ENCODE measurements around the gene CAMTA1.

CAMTA1 gene

DNA sequence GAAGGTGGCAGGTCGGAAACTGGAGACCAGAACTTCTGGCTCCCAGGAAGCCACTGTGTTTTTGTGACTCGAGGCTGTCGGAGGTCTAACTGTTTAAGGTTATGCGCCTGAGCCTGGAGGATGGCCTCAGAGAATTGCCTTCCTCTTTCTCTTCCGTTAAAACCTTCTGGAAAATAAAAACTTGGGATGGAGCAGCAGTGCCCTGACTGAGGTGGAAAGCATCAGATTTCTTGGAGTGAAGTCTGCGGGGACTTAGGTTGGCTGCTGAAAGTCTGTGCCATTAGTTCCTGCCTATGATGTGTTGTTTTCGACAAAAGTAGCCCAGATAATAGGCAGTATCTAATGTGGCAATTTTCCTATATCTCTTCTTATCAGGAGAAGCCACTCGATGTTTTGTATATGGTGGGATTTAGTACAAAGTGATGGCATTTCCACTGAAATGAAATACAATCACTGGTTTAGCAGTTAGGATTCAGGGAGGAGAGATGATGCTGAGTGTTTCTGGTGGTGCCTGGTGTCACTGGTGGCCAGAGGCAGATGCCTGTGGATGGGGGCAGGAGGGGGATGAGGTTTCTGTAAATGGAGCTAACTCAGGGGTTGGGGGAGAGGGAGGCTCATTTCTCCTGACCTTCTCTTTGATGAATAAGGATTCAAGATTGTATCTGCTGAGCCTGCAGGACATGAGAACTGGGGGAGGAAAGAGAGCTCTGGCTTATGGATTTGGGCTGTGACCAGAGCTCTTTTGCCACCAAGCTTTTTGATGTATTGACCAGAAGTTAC, 150.8 kb downstream of the CAMTA1 start:
- no peaks in the 10 kb centered on the region for H3K4me1 ChIP-seq (ENCODE audit: control insufficient read depth, insufficient read depth, low read length)
- H3K4me3 ChIP-seq (ENCODE audit: low read depth, low read length): no peak overlapping the region
- no peaks in the 10 kb centered on the region for H3K27me3 ChIP-seq (ENCODE audit: control insufficient read depth, insufficient read depth, low read length)

DNA sequence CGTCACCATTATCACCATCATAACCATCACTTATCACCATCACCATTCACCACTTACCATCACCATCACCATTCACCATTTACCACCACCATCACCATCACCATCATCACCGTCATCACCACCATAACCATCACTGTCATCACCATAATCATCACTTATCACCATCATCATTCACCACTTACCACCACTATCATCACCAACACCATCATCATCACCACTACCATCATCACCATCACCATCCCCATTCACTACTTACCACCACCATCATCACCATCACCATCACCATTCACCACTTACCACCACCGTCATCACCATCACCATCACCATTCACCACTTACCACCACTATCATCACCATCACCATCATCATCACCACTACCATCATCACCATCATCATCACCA, 151.8 kb downstream of the CAMTA1 start:
- no peak overlapping the region for H3K27ac ChIP-seq (ENCODE audit: low read depth, low read length)
- no peaks in the 10 kb centered on the region for H3K4me1 ChIP-seq (ENCODE audit: control insufficient read depth, insufficient read depth, low read length)
- H3K9me3 ChIP-seq (ENCODE audit: control insufficient read depth, insufficient read depth, low read length): no peaks in the 10 kb centered on the region
- no peaks in the 10 kb centered on the region for H3K27me3 ChIP-seq (ENCODE audit: control insufficient read depth, insufficient read depth, low read length)
- H3K4me3 ChIP-seq (ENCODE audit: low read depth, low read length): no peak overlapping the region
- no peak overlapping the region for H3K9ac ChIP-seq (ENCODE audit: low read depth, low read length)
- no peaks in the 10 kb centered on the region for H3K36me3 ChIP-seq (ENCODE audit: control insufficient read depth, insufficient read depth, low read length)

More for the DNA sequence above, 150.8 kb downstream of the CAMTA1 start:
- H3K9me3 ChIP-seq (ENCODE audit: control insufficient read depth, insufficient read depth, low read length): no peaks in the 10 kb centered on the region
- no peak overlapping the region for H3K9ac ChIP-seq (ENCODE audit: low read depth, low read length)
- H3K36me3 ChIP-seq (ENCODE audit: control insufficient read depth, insufficient read depth, low read length): no peaks in the 10 kb centered on the region
- no peak overlapping the region for H3K27ac ChIP-seq (ENCODE audit: low read depth, low read length)

DNA sequence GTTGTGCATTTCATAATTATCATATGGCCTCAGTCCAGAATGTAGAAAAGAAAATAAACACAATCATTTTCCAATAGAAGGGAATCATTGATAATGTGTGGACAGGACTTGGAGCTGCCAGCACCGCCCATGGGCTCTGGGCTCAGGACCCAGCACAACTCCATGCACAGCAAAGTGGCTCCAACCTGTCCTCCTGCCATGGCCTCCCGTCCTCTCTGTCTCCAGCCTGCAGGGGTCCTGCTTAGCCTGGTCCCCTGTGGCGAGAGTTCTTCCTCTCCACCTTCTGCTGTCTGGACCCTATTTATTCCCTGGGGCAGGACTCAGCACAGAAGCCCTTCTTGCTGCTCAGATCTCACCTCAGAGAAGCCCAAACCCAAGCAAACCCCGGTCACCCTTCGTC, 154.1 kb downstream of the CAMTA1 start:
- Histone ChIP-seq H3K4me1 (ENCODE audit: control insufficient read depth, insufficient read depth, low read length) (no peaks in the 10 kb centered on the region), H3K27me3 (ENCODE audit: control insufficient read depth, insufficient read depth, low read length) (no peaks in the 10 kb centered on the region)

DNA sequence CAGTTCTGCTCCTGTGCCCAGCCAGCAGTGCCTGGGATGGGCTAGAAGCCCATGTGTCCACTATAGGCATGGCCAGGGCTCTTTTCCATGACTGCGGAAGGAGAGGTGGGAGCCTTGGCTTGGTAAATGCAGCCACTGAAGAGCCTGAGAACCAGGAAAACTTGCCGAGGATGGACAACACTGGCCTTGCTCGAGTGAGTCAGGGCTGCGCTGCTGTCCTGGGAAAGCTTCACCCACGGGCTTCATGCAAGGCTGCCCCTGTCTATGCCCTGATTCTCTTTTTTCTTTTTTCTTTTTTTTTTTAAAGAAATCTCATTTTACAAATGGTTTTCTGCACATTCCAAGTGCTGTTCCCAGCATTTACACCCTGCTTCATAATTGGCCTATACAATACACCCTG, 156.5 kb downstream of the CAMTA1 start:
- Histone ChIP-seq H3K27ac (ENCODE audit: low read depth, low read length) (no peak overlapping the region), H3K4me3 (ENCODE audit: low read depth, low read length) (no peak overlapping the region), H3K9me3 (ENCODE audit: control insufficient read depth, insufficient read depth, low read length) (no peaks in the 10 kb centered on the region), H3K27me3 (ENCODE audit: control insufficient read depth, insufficient read depth, low read length) (no peaks in the 10 kb centered on the region), H3K36me3 (ENCODE audit: control insufficient read depth, insufficient read depth, low read length) (no peaks in the 10 kb centered on the region), H3K9ac (ENCODE audit: low read depth, low read length) (no peak overlapping the region), H3K4me1 (ENCODE audit: control insufficient read depth, insufficient read depth, low read length) (no peaks in the 10 kb centered on the region)

More for the DNA sequence above, 154.1 kb downstream of the CAMTA1 start:
- Histone ChIP-seq H3K9ac (ENCODE audit: low read depth, low read length) (no peak overlapping the region), H3K27ac (ENCODE audit: low read depth, low read length) (no peak overlapping the region), H3K9me3 (ENCODE audit: control insufficient read depth, insufficient read depth, low read length) (no peaks in the 10 kb centered on the region), H3K36me3 (ENCODE audit: control insufficient read depth, insufficient read depth, low read length) (no peaks in the 10 kb centered on the region), H3K4me3 (ENCODE audit: low read depth, low read length) (no peak overlapping the region)

DNA sequence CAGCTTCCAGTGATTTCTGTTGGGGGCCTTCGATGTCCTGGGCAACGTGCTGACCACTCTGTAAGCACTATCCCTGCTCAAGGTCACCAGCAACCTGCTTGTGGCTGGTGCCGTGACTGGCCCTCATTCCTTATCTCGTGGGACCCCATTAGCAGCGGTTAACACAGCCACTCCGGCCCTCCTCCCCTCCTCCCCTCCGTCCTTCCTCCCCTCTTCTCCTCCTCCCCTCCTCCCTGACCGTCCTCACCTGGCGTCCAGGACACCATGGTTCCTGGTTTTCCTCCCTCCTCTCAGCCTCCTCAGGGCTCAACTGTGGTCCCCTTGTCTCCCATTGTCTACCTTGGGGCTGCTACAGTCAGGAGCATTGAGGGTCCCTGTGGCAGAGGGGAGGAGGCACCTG, 157.7 kb downstream of the CAMTA1 start:
- Histone ChIP-seq H3K36me3 (ENCODE audit: control insufficient read depth, insufficient read depth, low read length) (no peaks in the 10 kb centered on the region), H3K9me3 (ENCODE audit: control insufficient read depth, insufficient read depth, low read length) (no peaks in the 10 kb centered on the region), H3K27ac (ENCODE audit: low read depth, low read length) (no peak overlapping the region), H3K4me1 (ENCODE audit: control insufficient read depth, insufficient read depth, low read length) (no peaks in the 10 kb centered on the region), H3K27me3 (ENCODE audit: control insufficient read depth, insufficient read depth, low read length) (no peaks in the 10 kb centered on the region), H3K9ac (ENCODE audit: low read depth, low read length) (no peak overlapping the region), H3K4me3 (ENCODE audit: low read depth, low read length) (no peak overlapping the region)

DNA sequence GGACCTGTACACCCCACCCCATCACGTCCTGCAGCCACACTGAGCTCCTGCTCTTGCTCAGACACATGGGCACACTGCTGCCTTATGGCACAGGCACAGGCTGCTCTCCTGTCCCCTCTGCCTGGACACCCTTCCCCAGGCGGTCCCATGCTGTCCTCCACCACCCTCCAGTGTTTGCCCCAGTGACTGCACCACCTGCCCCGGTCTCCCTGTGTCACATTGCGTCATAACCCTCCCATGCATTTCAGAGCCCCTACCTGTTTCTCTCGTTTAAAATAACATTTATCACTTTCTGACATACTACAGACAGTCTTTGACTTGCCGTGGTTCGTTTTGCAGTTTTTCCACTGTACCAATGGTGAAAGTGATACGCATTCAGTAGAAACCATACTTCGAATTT, 159.2 kb downstream of the CAMTA1 start:
- Histone ChIP-seq H3K9ac (ENCODE audit: low read depth, low read length) (no peak overlapping the region), H3K27me3 (ENCODE audit: control insufficient read depth, insufficient read depth, low read length) (no peaks in the 10 kb centered on the region), H3K4me3 (ENCODE audit: low read depth, low read length) (no peak overlapping the region), H3K4me1 (ENCODE audit: control insufficient read depth, insufficient read depth, low read length) (no peaks in the 10 kb centered on the region), H3K9me3 (ENCODE audit: control insufficient read depth, insufficient read depth, low read length) (no peaks in the 10 kb centered on the region), H3K27ac (ENCODE audit: low read depth, low read length) (no peak overlapping the region), H3K36me3 (ENCODE audit: control insufficient read depth, insufficient read depth, low read length) (no peaks in the 10 kb centered on the region)

DNA sequence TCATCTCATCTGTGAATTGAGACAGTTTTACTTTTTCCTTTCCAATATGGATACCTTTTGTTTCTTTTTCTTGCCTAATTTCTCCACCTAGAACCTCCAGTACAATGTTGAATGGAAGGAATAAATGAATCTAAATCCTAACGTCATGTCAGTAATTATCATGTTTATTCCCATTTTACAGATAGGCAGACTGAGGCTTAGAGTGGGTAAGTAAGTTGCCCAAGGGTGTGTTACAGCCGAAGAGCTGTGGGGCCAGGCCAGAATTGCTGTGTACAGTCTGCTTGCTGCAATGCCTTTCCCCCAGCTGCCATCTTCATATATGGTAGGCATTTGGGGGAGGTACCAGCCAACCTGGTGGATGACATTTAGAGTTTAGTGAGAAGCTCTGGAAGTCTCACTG, 162.7 kb downstream of the CAMTA1 start:
- Histone ChIP-seq H3K27ac (ENCODE audit: low read depth, low read length) (no peak overlapping the region), H3K9ac (ENCODE audit: low read depth, low read length) (no peak overlapping the region), H3K27me3 (ENCODE audit: control insufficient read depth, insufficient read depth, low read length) (no peaks in the 10 kb centered on the region), H3K9me3 (ENCODE audit: control insufficient read depth, insufficient read depth, low read length) (no peaks in the 10 kb centered on the region), H3K36me3 (ENCODE audit: control insufficient read depth, insufficient read depth, low read length) (no peaks in the 10 kb centered on the region), H3K4me1 (ENCODE audit: control insufficient read depth, insufficient read depth, low read length) (no peaks in the 10 kb centered on the region), H3K4me3 (ENCODE audit: low read depth, low read length) (no peak overlapping the region)

DNA sequence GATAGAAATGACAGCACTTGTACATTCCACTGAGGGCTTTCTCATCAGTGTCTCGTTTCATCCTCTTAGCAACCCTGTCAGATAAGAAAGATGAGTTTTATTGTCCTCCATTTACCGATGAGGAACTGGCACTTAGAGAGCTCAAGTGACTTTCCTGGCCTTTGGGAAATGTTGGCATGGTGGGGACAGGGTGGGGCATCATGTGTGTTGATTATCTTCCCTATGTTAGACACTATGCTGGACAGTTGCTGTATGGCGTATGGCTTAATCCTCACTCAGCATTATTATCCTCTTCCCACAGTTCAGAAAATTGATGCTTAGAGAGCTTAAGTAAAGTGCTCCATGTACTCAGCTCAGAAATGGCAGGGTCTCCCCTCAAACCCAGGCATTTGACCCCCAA, 163.2 kb downstream of the CAMTA1 start:
- Histone ChIP-seq H3K4me3 (ENCODE audit: low read depth, low read length) (no peak overlapping the region), H3K9ac (ENCODE audit: low read depth, low read length) (no peak overlapping the region), H3K27ac (ENCODE audit: low read depth, low read length) (no peak overlapping the region), H3K36me3 (ENCODE audit: control insufficient read depth, insufficient read depth, low read length) (no peaks in the 10 kb centered on the region), H3K27me3 (ENCODE audit: control insufficient read depth, insufficient read depth, low read length) (no peaks in the 10 kb centered on the region), H3K4me1 (ENCODE audit: control insufficient read depth, insufficient read depth, low read length) (no peaks in the 10 kb centered on the region), H3K9me3 (ENCODE audit: control insufficient read depth, insufficient read depth, low read length) (no peaks in the 10 kb centered on the region)

DNA sequence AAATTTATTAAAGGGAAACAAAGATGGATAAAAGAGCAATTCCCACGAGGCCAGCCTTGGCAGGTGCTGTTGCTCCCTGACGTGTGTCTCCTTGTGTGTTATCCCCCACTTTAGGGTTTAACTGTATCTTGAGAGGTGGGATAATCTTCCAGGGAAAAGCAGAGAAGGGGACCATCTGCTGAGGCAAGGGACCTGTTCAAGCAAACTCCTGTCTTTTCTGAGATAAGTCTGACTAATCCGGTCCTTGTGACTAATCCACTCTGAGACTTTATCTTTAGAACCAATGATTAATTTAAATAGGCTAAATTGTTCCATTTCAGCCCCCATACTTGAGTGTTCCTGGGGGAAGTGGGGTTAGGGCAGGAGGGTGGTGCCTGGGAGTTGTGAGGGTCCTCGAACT, 163.6 kb downstream of the CAMTA1 start:
- Histone ChIP-seq H3K27ac (ENCODE audit: low read depth, low read length) (no peak overlapping the region), H3K9me3 (ENCODE audit: control insufficient read depth, insufficient read depth, low read length) (no peaks in the 10 kb centered on the region), H3K4me3 (ENCODE audit: low read depth, low read length) (no peak overlapping the region), H3K36me3 (ENCODE audit: control insufficient read depth, insufficient read depth, low read length) (no peaks in the 10 kb centered on the region), H3K4me1 (ENCODE audit: control insufficient read depth, insufficient read depth, low read length) (no peaks in the 10 kb centered on the region), H3K27me3 (ENCODE audit: control insufficient read depth, insufficient read depth, low read length) (no peaks in the 10 kb centered on the region), H3K9ac (ENCODE audit: low read depth, low read length) (no peak overlapping the region)

DNA sequence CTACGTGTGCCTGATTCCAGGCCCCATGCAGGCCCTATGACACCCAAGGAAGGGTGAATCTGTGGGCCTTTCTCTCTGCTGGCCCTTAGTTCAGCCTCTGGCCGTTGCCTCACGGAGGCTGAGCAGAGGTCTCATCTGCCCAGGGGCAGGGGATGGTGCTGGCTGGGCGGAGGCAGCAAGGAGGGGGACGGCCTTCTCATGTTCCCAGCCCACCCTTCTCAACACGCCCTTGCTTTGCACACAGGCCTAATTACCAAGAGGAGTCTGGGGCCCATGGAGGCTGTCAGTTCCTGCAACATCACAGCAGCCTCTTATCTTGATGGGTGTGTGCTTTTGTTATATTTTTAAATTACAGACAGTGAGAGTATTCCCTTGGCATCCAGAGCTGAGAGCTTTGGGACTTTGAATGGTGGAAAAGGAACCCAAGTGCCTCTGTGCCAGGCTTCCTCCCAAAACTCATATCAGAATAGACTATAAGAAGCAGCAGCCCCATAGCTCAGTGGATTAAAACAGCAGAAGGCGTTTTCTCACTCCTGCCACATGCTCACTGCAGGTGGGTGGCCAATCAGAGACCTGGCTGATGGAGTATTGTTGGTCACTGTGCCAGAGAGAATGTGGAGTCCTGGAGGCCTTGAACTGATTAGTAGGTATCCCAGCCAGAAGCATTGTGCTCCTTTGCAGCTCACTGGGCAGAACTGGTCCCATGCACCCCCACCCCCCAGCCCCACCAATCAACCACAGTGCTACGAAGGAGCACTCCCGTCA, 164.9 kb downstream of the CAMTA1 start:
- Histone ChIP-seq H3K27me3 (ENCODE audit: control insufficient read depth, insufficient read depth, low read length) (no peaks in the 10 kb centered on the region), H3K9ac (ENCODE audit: low read depth, low read length) (no peak overlapping the region), H3K9me3 (ENCODE audit: control insufficient read depth, insufficient read depth, low read length) (no peaks in the 10 kb centered on the region), H3K4me3 (ENCODE audit: low read depth, low read length) (no peak overlapping the region), H3K36me3 (ENCODE audit: control insufficient read depth, insufficient read depth, low read length) (no peaks in the 10 kb centered on the region), H3K27ac (ENCODE audit: low read depth, low read length) (no peak overlapping the region), H3K4me1 (ENCODE audit: control insufficient read depth, insufficient read depth, low read length) (peaks cover 4% of the 10 kb centered on the region; the same call in 1 of the 2 replicates)

- H3K9me3 ChIP-seq (ENCODE audit: control insufficient read depth, insufficient read depth, low read length): no peaks in the 10 kb centered on the region
- H3K27ac ChIP-seq (ENCODE audit: low read depth, low read length): no peak overlapping the region
- H3K9ac ChIP-seq (ENCODE audit: low read depth, low read length): no peak overlapping the region
- H3K27me3 ChIP-seq (ENCODE audit: control insufficient read depth, insufficient read depth, low read length): no peaks in the 10 kb centered on the region
- H3K4me1 ChIP-seq (ENCODE audit: control insufficient read depth, insufficient read depth, low read length): peaks cover 16% of the 10 kb centered on the region
- no peak overlapping the region for H3K4me3 ChIP-seq (ENCODE audit: low read depth, low read length)
- no peaks in the 10 kb centered on the region for H3K36me3 ChIP-seq (ENCODE audit: control insufficient read depth, insufficient read depth, low read length)
Observed at GRCh38 chr1:6951536-6951935, 166.3 kb downstream of the CAMTA1 start.

All from HUES48 (cell line).